ENCODE measurements around the gene TCF23.

GRCh38 chr2:27138111-27138510, 10.7 kb upstream of the TCF23 start:
- TF ChIP-seq CTCF (IDR thresholded peaks at IDR 0.05), result no peak
- TF ChIP-seq POLR2AphosphoS5 (IDR thresholded peaks at IDR 0.05), result no peak

Measured in gastroesophageal sphincter (tissue), 3 donors.